Fibroblast of lung (primary cell): ENCODE data around the gene LRRC8E. TPM values are rescaled to one million over a fixed set of nuclear protein-coding genes. Genes with fewer than 3 reads are reported as not detected.

Source experiments
- DNase-seq, 2 donors: peaks; one replicate each; pipeline versions ENCODE4 v3.0.0 to v3.0.0-alpha.2; 2010; ENCODE audit warnings: low read depth in 2 of 2
- H2AFZ ChIP-seq: 2 replicates; pipeline ENCODE4 v1.5.1; 2012; ENCODE audit warnings: low read length, control low read depth, inconsistent platforms
- H3K27ac ChIP-seq: 2 replicates; pipeline ENCODE4 v1.5.1; 2011; ENCODE audit warnings: low read length, control low read depth; ENCODE audit not compliant: insufficient read depth
- H3K27me3 ChIP-seq: 2 replicates; pipeline ENCODE4 v1.5.1; 2011; ENCODE audit warnings: mild to moderate bottlenecking, low read length; ENCODE audit not compliant: control insufficient read depth, insufficient read depth
- H3K36me3 ChIP-seq: 2 replicates; pipeline ENCODE4 v1.5.1; 2011; ENCODE audit warnings: low read length; ENCODE audit not compliant: control insufficient read depth, insufficient read depth
- H3K4me1 ChIP-seq: 2 replicates; pipeline ENCODE4 v1.5.1; 2011; ENCODE audit warnings: low read length; ENCODE audit not compliant: control insufficient read depth, insufficient read depth; ENCODE audit errors: extremely low read depth
- H3K4me2 ChIP-seq: 2 replicates; pipeline ENCODE4 v1.5.1; 2011; ENCODE audit warnings: low read length, control low read depth; ENCODE audit not compliant: insufficient read depth; ENCODE audit errors: extremely low read depth
- H3K4me3 ChIP-seq, 4 experiments: fragments of 200-600 bp in 1 of 4; sonication (generic) in 1 of 4; replicated peaks in 1 of 4; 2 replicates each; pipeline ENCODE4 v1.5.1; 2011 to 2016; ENCODE audit warnings: low read length in 4 of 4, low read depth in 3 of 4, mild to moderate bottlenecking in 3 of 4, control low read depth in 2 of 4, inconsistent platforms in 1 of 4, mixed read lengths in 1 of 4; ENCODE audit not compliant: insufficient read depth in 1 of 4; ENCODE audit errors: control extremely low read depth in 1 of 4
- H3K79me2 ChIP-seq: 2 replicates; pipeline ENCODE4 v1.5.1; 2012; ENCODE audit warnings: mild to moderate bottlenecking, low read length, inconsistent platforms; ENCODE audit not compliant: control insufficient read depth, insufficient read depth
- H3K9ac ChIP-seq: 2 replicates; pipeline ENCODE4 v1.5.1; 2011; ENCODE audit warnings: mild to moderate bottlenecking, low read length, control low read depth; ENCODE audit not compliant: insufficient read depth
- H3K9me3 ChIP-seq: 2 replicates; pipeline ENCODE4 v1.5.1; 2012; ENCODE audit warnings: low read depth, low read length; ENCODE audit not compliant: control insufficient read depth, insufficient read depth
- H4K20me1 ChIP-seq: 2 replicates; pipeline ENCODE4 v1.5.1; 2011; ENCODE audit warnings: low read length; ENCODE audit not compliant: control insufficient read depth, insufficient read depth; ENCODE audit errors: extremely low read depth
- EZH2 ChIP-seq: IDR thresholded peaks from 2 replicates; pipeline ENCODE4 v1.5.1; 2012; ENCODE audit warnings: low read length, control low read depth, mild to moderate bottlenecking; ENCODE audit errors: missing control alignments
- polyA plus RNA-seq, 2 donors: library from polyadenylated mRNA; depleted of rRNA in 1 of 2; stranded (reverse) in 1 of 2; unstranded in 1 of 2; fragments of >200 nt; gene quantifications; 2 replicates each; pipeline ENCODE4 v1.2.1, GENCODE V29; 2011 to 2012; ENCODE audit warnings: missing spikeins in 1 of 2
- total RNA-seq: library from RNA; depleted of rRNA; stranded (reverse); fragments of >200 nt; gene quantifications from 2 replicates; pipeline ENCODE4 v1.2.1, GENCODE V29; 2014
- TF ChIP-seq, protein P1 (sequence below), 2 donors: IDR thresholded peaks in 1 of 2; conservative IDR thresholded peaks in 1 of 2; 1 replicate in 1 of 2; 2 replicates in 1 of 2; pipeline ENCODE4 v1.5.1; 2011 to 2012; ENCODE audit warnings: low read length in 2 of 2, control low read depth in 1 of 2, inconsistent platforms in 1 of 2, low read depth in 1 of 2, mild to moderate bottlenecking in 1 of 2

LRRC8E gene
- total and polyA plus RNA-seq, 2 donors (not counting 1 experiment from before 2014, with no cell fraction given) = 3.0 to 3.7 TPM

DNA sequence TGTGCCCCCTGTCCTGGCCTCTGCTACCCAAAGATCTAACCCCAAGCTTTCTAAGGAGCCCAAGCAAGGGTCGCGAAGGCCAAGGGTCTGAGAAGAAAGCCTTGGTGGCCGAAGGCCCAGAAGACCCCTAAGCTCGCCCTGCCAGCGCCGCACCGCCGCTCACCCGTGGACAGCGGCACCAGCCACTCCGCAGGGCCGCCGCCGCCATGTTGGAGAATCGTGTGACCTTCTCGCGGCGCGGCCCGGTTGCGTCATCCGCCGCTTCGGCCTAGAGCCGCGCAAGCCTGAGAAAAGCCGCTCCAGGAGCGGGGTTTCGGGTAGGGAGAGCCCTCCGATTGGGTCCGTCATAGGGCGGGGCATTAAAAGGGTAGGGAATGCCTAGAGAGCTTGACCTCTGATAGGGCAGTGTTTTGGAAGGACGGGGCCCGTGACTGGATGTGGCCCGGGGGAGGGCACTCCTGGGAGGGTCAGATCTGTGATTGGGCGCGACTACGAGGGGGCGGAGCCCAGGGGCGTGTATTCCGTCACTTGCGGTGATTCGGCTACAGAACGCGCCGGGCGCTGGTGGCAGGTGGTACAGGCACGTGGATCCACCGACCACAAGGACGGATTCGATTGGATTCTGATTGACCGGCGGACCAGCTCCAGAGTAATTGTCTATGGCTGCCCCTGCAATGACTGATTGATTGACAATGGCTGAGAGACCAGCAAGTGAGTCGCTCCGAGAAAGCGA lies 55.3 kb downstream of the LRRC8E start, which contains the start of gene TIMM44:
TIMM44 (minus strand) TSS at position 223 of the 733 bp plus-strand sequence; CDS start at position 208, 15 bp downstream.
- H3K4me1 ChIP-seq = no peaks in the 10 kb centered on the region
- no peaks in the 10 kb centered on the region for H3K9me3 ChIP-seq
- no peaks in the 10 kb centered on the region for H4K20me1 ChIP-seq
- H3K27me3 ChIP-seq = no peaks in the 10 kb centered on the region
- no peak for TF ChIP-seq EZH2
- TF ChIP-seq, protein P1, sequence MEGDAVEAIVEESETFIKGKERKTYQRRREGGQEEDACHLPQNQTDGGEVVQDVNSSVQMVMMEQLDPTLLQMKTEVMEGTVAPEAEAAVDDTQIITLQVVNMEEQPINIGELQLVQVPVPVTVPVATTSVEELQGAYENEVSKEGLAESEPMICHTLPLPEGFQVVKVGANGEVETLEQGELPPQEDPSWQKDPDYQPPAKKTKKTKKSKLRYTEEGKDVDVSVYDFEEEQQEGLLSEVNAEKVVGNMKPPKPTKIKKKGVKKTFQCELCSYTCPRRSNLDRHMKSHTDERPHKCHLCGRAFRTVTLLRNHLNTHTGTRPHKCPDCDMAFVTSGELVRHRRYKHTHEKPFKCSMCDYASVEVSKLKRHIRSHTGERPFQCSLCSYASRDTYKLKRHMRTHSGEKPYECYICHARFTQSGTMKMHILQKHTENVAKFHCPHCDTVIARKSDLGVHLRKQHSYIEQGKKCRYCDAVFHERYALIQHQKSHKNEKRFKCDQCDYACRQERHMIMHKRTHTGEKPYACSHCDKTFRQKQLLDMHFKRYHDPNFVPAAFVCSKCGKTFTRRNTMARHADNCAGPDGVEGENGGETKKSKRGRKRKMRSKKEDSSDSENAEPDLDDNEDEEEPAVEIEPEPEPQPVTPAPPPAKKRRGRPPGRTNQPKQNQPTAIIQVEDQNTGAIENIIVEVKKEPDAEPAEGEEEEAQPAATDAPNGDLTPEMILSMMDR (conservative IDR thresholded peaks at IDR 0.05 in 1 of 2, IDR thresholded peaks at IDR 0.05 in 1 of 2; ENCODE audit: low read depth in 1 of 2, low read length in 2 of 2) = no peak
- peak; percentile 99 for DNase-seq
- peak within 1 kb of the TSS; percentile 95 for H3K4me2 ChIP-seq
- peaks cover 6% of the 10 kb centered on the region for H3K36me3 ChIP-seq
- H3K27ac ChIP-seq = peak within 1 kb of the TSS; percentile 88
- H3K79me2 ChIP-seq = peaks cover 13% of the 10 kb centered on the region
- peak within 1 kb of the TSS; percentile 78 for H2AFZ ChIP-seq
- H3K9ac ChIP-seq = peak within 1 kb of the TSS; percentile 84
- H3K4me3 ChIP-seq = peak within 1 kb of the TSS; percentile 76 to 97 (median 96)

DNA sequence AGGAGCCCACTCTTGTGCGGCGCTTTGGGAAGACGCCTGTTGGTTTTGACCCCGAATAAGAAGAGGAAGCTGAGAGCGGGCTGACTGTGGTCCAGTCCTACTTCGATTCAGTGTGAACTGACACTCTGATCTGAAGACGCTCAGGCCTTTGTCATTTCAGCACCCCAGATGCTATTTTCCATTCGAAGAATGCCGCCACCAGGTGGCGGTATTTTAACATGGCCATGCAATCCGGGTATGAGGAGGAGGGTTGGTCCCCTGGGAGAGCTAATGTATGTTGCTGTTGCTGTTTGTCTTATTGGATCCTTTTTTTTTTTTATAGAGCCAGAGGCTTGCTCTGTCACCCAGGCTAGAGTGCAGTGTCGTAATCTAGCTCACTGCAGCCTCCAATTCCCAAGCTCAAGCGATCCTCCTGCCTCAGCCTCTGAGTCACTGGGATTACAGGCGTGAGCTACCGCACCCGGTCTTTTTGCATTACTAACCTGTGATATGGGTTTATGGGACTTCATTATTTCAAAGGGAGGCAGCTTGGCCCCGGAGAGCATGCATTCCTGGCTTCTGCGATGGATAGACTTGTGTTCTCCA lies 56.0 kb downstream of the LRRC8E start:
- Histone ChIP-seq H3K36me3 (peaks cover 6% of the 10 kb centered on the region), H3K9me3 (no peaks in the 10 kb centered on the region), H3K4me1 (no peaks in the 10 kb centered on the region), H3K4me3 (peak overlapping the region; percentile 52 to 97 (median 70)), H3K27me3 (no peaks in the 10 kb centered on the region), H3K9ac (peak overlapping the region; percentile 54), H3K79me2 (peaks cover 13% of the 10 kb centered on the region), H3K27ac (peak overlapping the region; percentile 72), H2AFZ (peak overlapping the region; percentile 78), H4K20me1 (no peaks in the 10 kb centered on the region), H3K4me2 (peak overlapping the region; percentile 95)
- no peak for TF ChIP-seq EZH2
- TF ChIP-seq, protein P1 (conservative IDR thresholded peaks at IDR 0.05 in 1 of 2, IDR thresholded peaks at IDR 0.05 in 1 of 2; ENCODE audit: low read depth in 1 of 2, low read length in 2 of 2) = peak; percentile 77 to 78
- DNase-seq = peak; percentile 76 to 93

DNA sequence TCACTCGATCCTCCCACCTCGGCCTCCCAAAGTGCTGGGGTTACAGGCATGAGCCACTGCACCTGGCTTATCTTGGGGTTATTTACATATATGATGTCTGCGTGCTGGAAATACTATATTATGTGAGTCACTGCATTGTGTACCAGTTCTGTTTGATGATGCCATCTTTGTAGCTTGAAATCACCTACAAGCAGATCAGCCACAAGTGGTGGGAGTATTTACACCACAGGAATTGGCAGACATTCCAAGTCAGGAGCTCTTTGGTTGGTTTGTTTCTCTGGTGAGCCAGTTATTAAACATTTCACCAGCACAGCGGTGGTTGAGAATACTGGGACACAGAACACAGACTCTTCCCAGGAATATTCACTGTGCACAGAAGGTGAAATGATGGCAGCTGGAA lies 59.6 kb downstream of the LRRC8E start:
- Histone ChIP-seq H3K79me2 (peaks cover 2% of the 10 kb centered on the region), H2AFZ (no peak overlapping the region), H3K9me3 (no peaks in the 10 kb centered on the region), H3K27ac (no peak overlapping the region), H3K4me2 (no peak overlapping the region), H3K4me3 (no peak overlapping the region), H4K20me1 (no peaks in the 10 kb centered on the region), H3K9ac (no peak overlapping the region), H3K27me3 (no peaks in the 10 kb centered on the region), H3K36me3 (no peaks in the 10 kb centered on the region), H3K4me1 (no peaks in the 10 kb centered on the region)
- no peak for TF ChIP-seq EZH2
- TF ChIP-seq, protein P1 (conservative IDR thresholded peaks at IDR 0.05 in 1 of 2, IDR thresholded peaks at IDR 0.05 in 1 of 2; ENCODE audit: low read depth in 1 of 2, low read length in 2 of 2) = no peak
- peak in 1 of 2 donors; percentile 61 for DNase-seq
